ENCODE measurements around the gene SLC12A8. TPM values are rescaled to one million over a fixed set of nuclear protein-coding genes. Genes with fewer than 3 reads are reported as not detected.

SLC12A8 gene
- total RNA-seq, 2 donors from 2014 or later, result 3.0 to 4.1 TPM

GRCh38 chr3:125150525-125151441 is 61.8 kb downstream of the SLC12A8 start:
- no peak for ATAC-seq (ENCODE audit: insufficient number of reproducible peaks, low FRiP score, low read depth)
- Histone ChIP-seq H3K9me3 (no peaks in the 10 kb centered on the region), H3K27me3 (replicated peaks; ENCODE audit: insufficient read depth) (no peaks in the 10 kb centered on the region), H3K4me1 (ENCODE audit: control insufficient read depth in 1 of 2, low read depth in 2 of 2) (peaks cover 16 to 57% of the 10 kb centered on the region in 2 donors), H3K36me3 (no peaks in the 10 kb centered on the region), H3K4me3 (peak overlapping the region; percentile 27), H3K27ac (peak overlapping the region; percentile 43 to 47)
- TF ChIP-seq CTCF (IDR thresholded peaks at IDR 0.05), result peak; percentile 32
- DNase-seq (ENCODE audit: low spot score), result no peak

GRCh38 chr3:125149462-125149861 is 63.1 kb downstream of the SLC12A8 start:
- Histone ChIP-seq H3K27ac (peak overlapping the region; percentile 51 to 54), H3K27me3 (replicated peaks; ENCODE audit: insufficient read depth) (no peaks in the 10 kb centered on the region), H3K36me3 (no peaks in the 10 kb centered on the region), H3K4me3 (no peak overlapping the region), H3K9me3 (no peaks in the 10 kb centered on the region), H3K4me1 (ENCODE audit: control insufficient read depth in 1 of 2, low read depth in 2 of 2) (peaks cover 21 to 65% of the 10 kb centered on the region in 2 donors)
- no peak for TF ChIP-seq CTCF (IDR thresholded peaks at IDR 0.05)
- ATAC-seq (ENCODE audit: insufficient number of reproducible peaks, low FRiP score, low read depth), result no peak
- DNase-seq (ENCODE audit: low spot score), result no peak

- Histone ChIP-seq H3K36me3 (no peaks in the 10 kb centered on the region), H3K4me1 (ENCODE audit: control insufficient read depth in 1 of 2, low read depth in 2 of 2) (peaks cover 27 to 72% of the 10 kb centered on the region in 2 donors), H3K27ac (peak overlapping the region; percentile 51 to 54), H3K9me3 (no peaks in the 10 kb centered on the region), H3K4me3 (peak overlapping the region; percentile 32), H3K27me3 (replicated peaks; ENCODE audit: insufficient read depth) (no peaks in the 10 kb centered on the region)
- ATAC-seq (ENCODE audit: insufficient number of reproducible peaks, low FRiP score, low read depth) (no peak), DNase-seq (ENCODE audit: low spot score) (peak; percentile 49)
- no peak for TF ChIP-seq CTCF (IDR thresholded peaks at IDR 0.05)
Observed at GRCh38 chr3:125148836-125149235, 63.7 kb downstream of the SLC12A8 start.

GRCh38 chr3:125148016-125148812 is 64.3 kb downstream of the SLC12A8 start:
- H3K27me3 ChIP-seq (replicated peaks; ENCODE audit: insufficient read depth), result no peaks in the 10 kb centered on the region
- no peak for DNase-seq (ENCODE audit: low spot score)
- H3K36me3 ChIP-seq, result no peaks in the 10 kb centered on the region
- peak overlapping the region; percentile 32 for H3K4me3 ChIP-seq
- peak overlapping the region; percentile 51 to 54 for H3K27ac ChIP-seq
- TF ChIP-seq CTCF (IDR thresholded peaks at IDR 0.05), result no peak
- ATAC-seq (ENCODE audit: insufficient number of reproducible peaks, low FRiP score, low read depth), result no peak
- no peaks in the 10 kb centered on the region for H3K9me3 ChIP-seq
- peaks cover 27 to 78% of the 10 kb centered on the region in 2 donors for H3K4me1 ChIP-seq (ENCODE audit: control insufficient read depth in 1 of 2, low read depth in 2 of 2)

- Histone ChIP-seq H3K27me3 (replicated peaks; ENCODE audit: insufficient read depth) (no peaks in the 10 kb centered on the region), H3K4me3 (no peak overlapping the region), H3K9me3 (no peaks in the 10 kb centered on the region), H3K27ac (no peak overlapping the region), H3K36me3 (no peaks in the 10 kb centered on the region), H3K4me1 (ENCODE audit: control insufficient read depth in 1 of 2, low read depth in 2 of 2) (peaks cover 30 to 78% of the 10 kb centered on the region in 2 donors)
- ATAC-seq (ENCODE audit: insufficient number of reproducible peaks, low FRiP score, low read depth) (no peak), DNase-seq (ENCODE audit: low spot score) (no peak)
- TF ChIP-seq CTCF (IDR thresholded peaks at IDR 0.05), result no peak
Observed at GRCh38 chr3:125147491-125147820, 65.1 kb downstream of the SLC12A8 start.

Data from thoracic aorta (tissue), 2 donors.